Measurements from ENCODE around the gene AGPAT3. TPM values are rescaled to one million over a fixed set of nuclear protein-coding genes. Genes with fewer than 3 reads are reported as not detected.

Gene AGPAT3
- total and polyA plus RNA-seq, 10 of the 15 experiments (the other 5 are each of a cell fraction or from before 2014, with no cell fraction given) = 1.2 to 110 (median 30.8) TPM

DNA sequence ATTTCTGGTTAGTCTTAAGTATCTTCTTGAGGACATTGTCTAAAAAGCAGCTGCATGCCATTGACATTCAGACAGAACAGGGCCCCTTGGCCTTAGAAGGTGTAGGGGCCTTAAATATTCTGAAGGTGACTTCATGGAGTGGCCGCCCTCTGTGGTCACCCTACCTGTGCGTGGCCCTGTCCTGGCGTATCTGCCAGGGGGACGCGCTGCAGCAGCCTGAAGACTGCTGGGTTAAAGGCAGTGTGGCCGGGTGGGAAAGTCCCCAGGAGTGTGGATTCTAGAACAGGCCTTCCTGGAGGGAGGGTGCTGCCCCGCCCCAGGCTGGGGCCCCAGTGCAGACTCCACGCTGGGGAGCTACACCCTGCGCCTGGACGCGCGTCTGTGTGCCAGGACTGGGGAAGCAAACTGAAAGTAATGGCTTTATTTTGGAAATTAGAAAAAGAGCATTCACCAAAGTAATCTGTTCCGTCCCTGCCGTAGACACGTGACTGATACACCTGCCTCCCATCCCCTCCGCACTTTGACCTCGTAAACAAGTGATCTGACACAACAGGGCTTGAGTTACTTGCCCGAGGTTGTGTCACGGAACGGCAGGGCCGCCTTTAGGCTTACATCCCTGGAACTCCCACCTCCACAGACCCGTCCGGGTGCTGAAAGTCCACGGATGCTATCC lies 1.8 kb downstream of the AGPAT3 start (continued):
- TF ChIP-seq ZNF24 (IDR thresholded peaks at IDR 0.05) (no peak), SMAD1 (IDR thresholded peaks at IDR 0.05; ENCODE audit: low read depth, partially characterized antibody) (peak; percentile 46), STAT3 (IDR thresholded peaks at IDR 0.05; ENCODE audit: low read depth, low read length) (no peak), MYC (IDR thresholded peaks at IDR 0.05; ENCODE audit: insufficient read depth, insufficient read length, insufficient replicate concordance, low read length, severe bottlenecking) (no peak), FOS (IDR thresholded peaks at IDR 0.05; ENCODE audit: borderline replicate concordance, extremely low read depth, insufficient read length) (no peak), POU2F2 (IDR thresholded peaks at IDR 0.05; ENCODE audit: borderline replicate concordance, low read depth, low read length) (no peak; the same call in 2 of the 3 replicates), SRF (IDR thresholded peaks at IDR 0.05; ENCODE audit: low read depth in 2 of 2, low read length in 2 of 2) (no peak), PML (IDR thresholded peaks at IDR 0.05; ENCODE audit: low read length) (no peak), SMC3 (IDR thresholded peaks at IDR 0.05; ENCODE audit: borderline replicate concordance, low read length) (no peak), IRF5 (IDR thresholded peaks at IDR 0.05; ENCODE audit: borderline replicate concordance) (no peak), RUNX3 (IDR thresholded peaks at IDR 0.05; ENCODE audit: low read length) (peak; percentile 52; the same call in 1 of the 2 replicates), SREBF2 (IDR thresholded peaks at IDR 0.05; ENCODE audit: low read length) (no peak), POLR2A (IDR thresholded peaks at IDR 0.05; ENCODE audit: low read depth, low read length) (peak; percentile 84), HDAC6 (IDR thresholded peaks at IDR 0.05; ENCODE audit: unreplicated experiment) (no peak), CBX5 (IDR thresholded peaks at IDR 0.05; ENCODE audit: low read depth) (no peak), ZNF274 (IDR thresholded peaks at IDR 0.05; ENCODE audit: insufficient read depth, insufficient read length) (no peak), NR2C2 (IDR thresholded peaks at IDR 0.05; ENCODE audit: borderline replicate concordance, control insufficient read depth, insufficient read length, low read depth) (no peak), GATAD2B (conservative IDR thresholded peaks at IDR 0.05; ENCODE audit: low read depth) (no peak), ZNF622 (IDR thresholded peaks at IDR 0.05) (no peak)
- TF ChIP-seq, protein P1, sequence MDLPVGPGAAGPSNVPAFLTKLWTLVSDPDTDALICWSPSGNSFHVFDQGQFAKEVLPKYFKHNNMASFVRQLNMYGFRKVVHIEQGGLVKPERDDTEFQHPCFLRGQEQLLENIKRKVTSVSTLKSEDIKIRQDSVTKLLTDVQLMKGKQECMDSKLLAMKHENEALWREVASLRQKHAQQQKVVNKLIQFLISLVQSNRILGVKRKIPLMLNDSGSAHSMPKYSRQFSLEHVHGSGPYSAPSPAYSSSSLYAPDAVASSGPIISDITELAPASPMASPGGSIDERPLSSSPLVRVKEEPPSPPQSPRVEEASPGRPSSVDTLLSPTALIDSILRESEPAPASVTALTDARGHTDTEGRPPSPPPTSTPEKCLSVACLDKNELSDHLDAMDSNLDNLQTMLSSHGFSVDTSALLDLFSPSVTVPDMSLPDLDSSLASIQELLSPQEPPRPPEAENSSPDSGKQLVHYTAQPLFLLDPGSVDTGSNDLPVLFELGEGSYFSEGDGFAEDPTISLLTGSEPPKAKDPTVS (IDR thresholded peaks at IDR 0.05; ENCODE audit: low read depth, low read length) = no peak
- TF ChIP-seq, protein P2, sequence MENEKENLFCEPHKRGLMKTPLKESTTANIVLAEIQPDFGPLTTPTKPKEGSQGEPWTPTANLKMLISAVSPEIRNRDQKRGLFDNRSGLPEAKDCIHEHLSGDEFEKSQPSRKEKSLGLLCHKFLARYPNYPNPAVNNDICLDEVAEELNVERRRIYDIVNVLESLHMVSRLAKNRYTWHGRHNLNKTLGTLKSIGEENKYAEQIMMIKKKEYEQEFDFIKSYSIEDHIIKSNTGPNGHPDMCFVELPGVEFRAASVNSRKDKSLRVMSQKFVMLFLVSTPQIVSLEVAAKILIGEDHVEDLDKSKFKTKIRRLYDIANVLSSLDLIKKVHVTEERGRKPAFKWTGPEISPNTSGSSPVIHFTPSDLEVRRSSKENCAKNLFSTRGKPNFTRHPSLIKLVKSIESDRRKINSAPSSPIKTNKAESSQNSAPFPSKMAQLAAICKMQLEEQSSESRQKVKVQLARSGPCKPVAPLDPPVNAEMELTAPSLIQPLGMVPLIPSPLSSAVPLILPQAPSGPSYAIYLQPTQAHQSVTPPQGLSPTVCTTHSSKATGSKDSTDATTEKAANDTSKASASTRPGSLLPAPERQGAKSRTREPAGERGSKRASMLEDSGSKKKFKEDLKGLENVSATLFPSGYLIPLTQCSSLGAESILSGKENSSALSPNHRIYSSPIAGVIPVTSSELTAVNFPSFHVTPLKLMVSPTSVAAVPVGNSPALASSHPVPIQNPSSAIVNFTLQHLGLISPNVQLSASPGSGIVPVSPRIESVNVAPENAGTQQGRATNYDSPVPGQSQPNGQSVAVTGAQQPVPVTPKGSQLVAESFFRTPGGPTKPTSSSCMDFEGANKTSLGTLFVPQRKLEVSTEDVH (IDR thresholded peaks at IDR 0.05; ENCODE audit: low read depth, partially characterized antibody) = no peak
- TF ChIP-seq, protein P3, sequence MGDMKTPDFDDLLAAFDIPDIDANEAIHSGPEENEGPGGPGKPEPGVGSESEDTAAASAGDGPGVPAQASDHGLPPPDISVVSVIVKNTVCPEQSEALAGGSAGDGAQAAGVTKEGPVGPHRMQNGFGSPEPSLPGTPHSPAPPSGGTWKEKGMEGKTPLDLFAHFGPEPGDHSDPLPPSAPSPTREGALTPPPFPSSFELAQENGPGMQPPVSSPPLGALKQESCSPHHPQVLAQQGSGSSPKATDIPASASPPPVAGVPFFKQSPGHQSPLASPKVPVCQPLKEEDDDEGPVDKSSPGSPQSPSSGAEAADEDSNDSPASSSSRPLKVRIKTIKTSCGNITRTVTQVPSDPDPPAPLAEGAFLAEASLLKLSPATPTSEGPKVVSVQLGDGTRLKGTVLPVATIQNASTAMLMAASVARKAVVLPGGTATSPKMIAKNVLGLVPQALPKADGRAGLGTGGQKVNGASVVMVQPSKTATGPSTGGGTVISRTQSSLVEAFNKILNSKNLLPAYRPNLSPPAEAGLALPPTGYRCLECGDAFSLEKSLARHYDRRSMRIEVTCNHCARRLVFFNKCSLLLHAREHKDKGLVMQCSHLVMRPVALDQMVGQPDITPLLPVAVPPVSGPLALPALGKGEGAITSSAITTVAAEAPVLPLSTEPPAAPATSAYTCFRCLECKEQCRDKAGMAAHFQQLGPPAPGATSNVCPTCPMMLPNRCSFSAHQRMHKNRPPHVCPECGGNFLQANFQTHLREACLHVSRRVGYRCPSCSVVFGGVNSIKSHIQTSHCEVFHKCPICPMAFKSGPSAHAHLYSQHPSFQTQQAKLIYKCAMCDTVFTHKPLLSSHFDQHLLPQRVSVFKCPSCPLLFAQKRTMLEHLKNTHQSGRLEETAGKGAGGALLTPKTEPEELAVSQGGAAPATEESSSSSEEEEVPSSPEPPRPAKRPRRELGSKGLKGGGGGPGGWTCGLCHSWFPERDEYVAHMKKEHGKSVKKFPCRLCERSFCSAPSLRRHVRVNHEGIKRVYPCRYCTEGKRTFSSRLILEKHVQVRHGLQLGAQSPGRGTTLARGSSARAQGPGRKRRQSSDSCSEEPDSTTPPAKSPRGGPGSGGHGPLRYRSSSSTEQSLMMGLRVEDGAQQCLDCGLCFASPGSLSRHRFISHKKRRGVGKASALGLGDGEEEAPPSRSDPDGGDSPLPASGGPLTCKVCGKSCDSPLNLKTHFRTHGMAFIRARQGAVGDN (IDR thresholded peaks at IDR 0.05) = peak; percentile 32; the same call in 1 of the 2 replicates
